ENCODE measurements around the gene MASP2. TPM values are rescaled to one million over a fixed set of nuclear protein-coding genes. Genes with fewer than 3 reads are reported as not detected.

MASP2 gene
- total and polyA plus RNA-seq, 2 donors (not counting 1 experiment from before 2014, with no cell fraction given), result 0.06 TPM; not detected in 1

GRCh38 chr1:11067716-11068599 is 20.9 kb upstream of the MASP2 start:
- H3K9me3 ChIP-seq (ENCODE audit: control extremely low read depth in 1 of 3, control insufficient read depth in 2 of 3, insufficient read depth in 1 of 3, low read length in 2 of 3), result peaks cover 0 to 3% (median 0%) of the 10 kb centered on the region in 3 donors
- POLR2A ChIA-PET, result no interaction called here
- no peak overlapping the region for H2AFZ ChIP-seq (ENCODE audit: insufficient read depth, low read depth, low read length, poor library complexity, severe bottlenecking)
- no peak overlapping the region for H3K27ac ChIP-seq (ENCODE audit: low read length in 2 of 2)
- WGBS (ENCODE audit: insufficient coverage), result 92% methylated on average over 17 of the region's 18 CpGs
- H3K27me3 ChIP-seq (replicated peaks in 1 of 4; ENCODE audit: control extremely low read depth in 1 of 4, control insufficient read depth in 3 of 4, insufficient read depth in 4 of 4, low read length in 3 of 4), result no peaks in the 10 kb centered on the region
- no peaks in the 10 kb centered on the region for H4K20me1 ChIP-seq (ENCODE audit: control insufficient read depth, insufficient read depth, low read length, poor library complexity, severe bottlenecking)
- H3K79me2 ChIP-seq (ENCODE audit: control insufficient read depth, insufficient read depth, low read length), result peaks cover 3% of the 10 kb centered on the region
- Mint-ChIP-seq H3K27ac (no peak overlapping the region), H3K4me1 (peaks cover 4% of the 10 kb centered on the region), H3K9me3 (ENCODE audit: insufficient read depth) (no peaks in the 10 kb centered on the region), H3K27me3 (no peaks in the 10 kb centered on the region), H3K4me3 (no peak overlapping the region)
- H3K4me1 ChIP-seq (ENCODE audit: control insufficient read depth in 2 of 2, insufficient read depth in 2 of 2, low read length in 2 of 2), result no peaks in the 10 kb centered on the region
- H3K36me3 ChIP-seq (replicated peaks in 1 of 2; ENCODE audit: control extremely low read depth in 1 of 2, control insufficient read depth in 1 of 2, extremely low read depth in 1 of 2, insufficient read depth in 2 of 2, low read length in 1 of 2), result peaks cover 4 to 65% of the 10 kb centered on the region in 2 experiments
- H3K4me3 ChIP-seq (ENCODE audit: control extremely low read depth in 1 of 5, extremely low read depth in 1 of 5, insufficient read depth in 1 of 5, low read depth in 2 of 5, low read length in 4 of 5), result no peak overlapping the region
- H3K4me2 ChIP-seq (replicated peaks; ENCODE audit: low read depth, low read length, poor library complexity, severe bottlenecking), result no peak overlapping the region
- no peak overlapping the region for H3K9ac ChIP-seq (ENCODE audit: low read length)
- CTCF ChIA-PET, result no interaction called here
- no peak for ATAC-seq (ENCODE audit: low read depth)
- TF ChIP-seq EZH2 (IDR thresholded peaks at IDR 0.05; ENCODE audit: borderline replicate concordance, insufficient read depth, low read depth, low read length, poor library complexity, severe bottlenecking), result no peak
- no peak for TF ChIP-seq CTCF (IDR thresholded peaks at IDR 0.05)
- DNase-seq, result no peak
- intact Hi-C loops (cut with micrococcal nuclease), result no loop called here

- peaks cover 4% of the 10 kb centered on the region in 2 donors for H3K4me1 ChIP-seq (ENCODE audit: control insufficient read depth in 2 of 2, insufficient read depth in 2 of 2, low read length in 2 of 2)
- H3K9me3 Mint-ChIP-seq (ENCODE audit: insufficient read depth), result no peaks in the 10 kb centered on the region
- no peaks in the 10 kb centered on the region for H3K27me3 ChIP-seq (replicated peaks in 1 of 4; ENCODE audit: control extremely low read depth in 1 of 4, control insufficient read depth in 3 of 4, insufficient read depth in 4 of 4, low read length in 3 of 4)
- CTCF ChIA-PET, result no interaction called here
- H3K4me3 Mint-ChIP-seq, result no peak overlapping the region
- no peaks in the 10 kb centered on the region for H4K20me1 ChIP-seq (ENCODE audit: control insufficient read depth, insufficient read depth, low read length, poor library complexity, severe bottlenecking)
- no peak overlapping the region for H3K9ac ChIP-seq (ENCODE audit: low read length)
- no peak overlapping the region for H3K4me2 ChIP-seq (replicated peaks; ENCODE audit: low read depth, low read length, poor library complexity, severe bottlenecking)
- H3K36me3 ChIP-seq (replicated peaks in 1 of 2; ENCODE audit: control extremely low read depth in 1 of 2, control insufficient read depth in 1 of 2, extremely low read depth in 1 of 2, insufficient read depth in 2 of 2, low read length in 1 of 2), result peaks cover 4 to 45% of the 10 kb centered on the region in 2 experiments
- DNase-seq (no peak), ATAC-seq (ENCODE audit: low read depth) (no peak)
- no peak overlapping the region for H2AFZ ChIP-seq (ENCODE audit: insufficient read depth, low read depth, low read length, poor library complexity, severe bottlenecking)
- intact Hi-C loops (cut with micrococcal nuclease), result no loop called here
- H3K27ac ChIP-seq (ENCODE audit: low read length in 2 of 2), result no peak overlapping the region
- H3K27ac Mint-ChIP-seq, result no peak overlapping the region
- no CpG with 5 or more reads among the region's 1 CpG for WGBS (ENCODE audit: insufficient coverage)
- H3K4me3 ChIP-seq (ENCODE audit: control extremely low read depth in 1 of 5, extremely low read depth in 1 of 5, insufficient read depth in 1 of 5, low read depth in 2 of 5, low read length in 4 of 5), result no peak overlapping the region
- TF ChIP-seq CTCF (IDR thresholded peaks at IDR 0.05) (no peak), EZH2 (IDR thresholded peaks at IDR 0.05; ENCODE audit: borderline replicate concordance, insufficient read depth, low read depth, low read length, poor library complexity, severe bottlenecking) (no peak)
- H3K79me2 ChIP-seq (ENCODE audit: control insufficient read depth, insufficient read depth, low read length), result peaks cover 8% of the 10 kb centered on the region
- H3K4me1 Mint-ChIP-seq, result peaks cover 11% of the 10 kb centered on the region
- H3K27me3 Mint-ChIP-seq, result no peaks in the 10 kb centered on the region
- H3K9me3 ChIP-seq (ENCODE audit: control extremely low read depth in 1 of 3, control insufficient read depth in 2 of 3, insufficient read depth in 1 of 3, low read length in 2 of 3), result peaks cover 0 to 3% (median 0%) of the 10 kb centered on the region in 3 donors
- POLR2A ChIA-PET, result no interaction called here
Observed at GRCh38 chr1:11065796-11066195, 18.8 kb upstream of the MASP2 start.
